ENCODE data around the gene MYH2.

Gene MYH2

GRCh38 chr17:10518271-10519037 lies 31.0 kb downstream of the MYH2 start, which contains the start of gene MYH1:
MYH1 (minus strand) TSS chr17:10518542; CDS start chr17:10516642, 1,900 bp downstream.
- no peak for DNase-seq (ENCODE audit: low read depth, low spot score)
- no peak within 1 kb of the TSS for H3K4me3 ChIP-seq (ENCODE audit: low read length)

DNA sequence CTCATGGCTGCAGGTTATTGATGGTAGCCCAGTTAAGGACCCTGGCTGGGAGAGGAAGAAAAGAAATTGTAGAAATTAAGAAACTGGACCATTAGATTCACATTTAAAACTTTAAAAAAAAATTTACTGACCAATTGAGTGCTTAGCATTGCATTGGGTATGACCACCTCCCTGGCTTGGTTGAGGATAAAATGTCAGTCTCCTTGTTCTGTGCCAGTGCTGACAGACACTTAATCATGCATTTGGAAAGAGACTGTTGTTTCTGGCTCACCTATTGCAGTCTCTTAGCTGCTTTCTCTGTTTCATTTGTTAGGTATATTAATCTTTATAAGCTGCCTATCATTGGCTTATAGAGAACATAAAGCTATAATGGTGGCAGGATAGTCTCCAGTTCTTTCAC lies 32.8 kb downstream of the MYH2 start:
- no peak for DNase-seq (ENCODE audit: low read depth, low spot score)
- H3K4me3 ChIP-seq (ENCODE audit: low read length): no peak overlapping the region

GRCh38 chr17:10516065-10516464 lies 33.4 kb downstream of the MYH2 start:
- no peak for DNase-seq (ENCODE audit: low read depth, low spot score)
- no peak overlapping the region for H3K4me3 ChIP-seq (ENCODE audit: low read length)

- no peak for DNase-seq (ENCODE audit: low read depth, low spot score)
- no peak overlapping the region for H3K4me3 ChIP-seq (ENCODE audit: low read length)
These were observed 36.0 kb downstream of the MYH2 start for GRCh38 chr17:10513299-10514067.

DNA sequence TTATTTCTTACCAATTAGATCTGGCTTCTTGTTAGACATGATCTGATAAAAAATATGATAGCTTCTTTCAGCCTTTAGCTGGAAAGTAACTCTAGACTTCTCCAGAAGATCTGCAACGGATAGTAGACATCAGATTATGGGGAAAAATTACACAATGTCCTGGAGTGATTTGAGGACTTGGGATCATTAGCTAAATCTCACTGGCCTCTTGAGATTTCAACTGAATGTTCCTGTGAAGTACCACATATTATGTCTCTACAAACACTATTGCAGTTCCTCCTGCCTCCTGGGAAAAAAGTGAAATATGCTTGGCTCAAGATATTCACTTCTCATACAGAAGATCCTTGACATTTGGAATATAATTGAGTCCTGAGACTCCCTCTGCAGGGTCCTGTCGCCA lies 36.6 kb downstream of the MYH2 start:
- no peak for DNase-seq (ENCODE audit: low read depth, low spot score)
- H3K4me3 ChIP-seq (ENCODE audit: low read length): no peak overlapping the region

GRCh38 chr17:10499950-10500349 lies 49.5 kb downstream of the MYH2 start:
- no peak overlapping the region for H3K4me3 ChIP-seq (ENCODE audit: low read length)
- DNase-seq (ENCODE audit: low read depth, low spot score): no peak

DNA sequence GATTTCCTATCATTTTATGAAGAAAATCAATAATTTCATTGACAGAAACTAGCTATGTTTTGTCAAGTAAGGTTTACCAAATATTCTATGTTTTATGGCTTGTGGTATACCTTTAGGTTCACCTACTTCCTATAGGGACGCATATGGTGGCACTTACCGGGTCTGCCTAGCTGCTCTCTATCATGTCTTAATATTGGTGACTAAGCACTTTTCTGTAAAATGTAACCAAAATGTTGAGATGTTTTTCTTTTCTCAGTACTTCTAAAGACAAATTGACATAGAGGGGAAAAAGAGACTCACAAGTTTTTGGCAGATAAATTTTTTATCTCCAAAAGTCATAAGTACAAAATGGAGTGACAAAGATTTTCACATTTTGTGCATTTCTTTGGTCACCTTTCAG lies 57.5 kb downstream of the MYH2 start:
- H3K4me3 ChIP-seq (ENCODE audit: low read length): no peak overlapping the region
- no peak for DNase-seq (ENCODE audit: low read depth, low spot score)

GRCh38 chr17:10482252-10482651 lies 67.2 kb downstream of the MYH2 start:
- no peak overlapping the region for H3K4me3 ChIP-seq (ENCODE audit: low read length)
- DNase-seq (ENCODE audit: low read depth, low spot score): no peak

DNA sequence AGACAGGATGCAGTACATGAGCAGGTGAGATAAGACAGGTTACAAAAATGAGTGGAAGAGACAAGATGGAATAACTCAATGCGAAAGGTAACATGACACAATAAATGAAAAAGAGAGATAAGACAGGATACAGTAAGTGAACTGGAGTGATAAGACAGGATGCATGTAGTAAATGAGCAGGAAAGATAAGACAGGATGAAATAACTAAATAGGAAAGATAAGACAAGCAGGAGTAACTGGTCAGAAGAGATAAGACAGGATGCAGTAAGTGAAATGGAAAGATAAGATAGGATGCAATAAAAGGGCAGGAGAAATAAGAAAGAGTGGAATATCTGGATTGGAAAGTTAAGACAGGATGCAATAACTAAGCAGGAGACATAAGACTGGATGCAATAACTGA lies 71.8 kb downstream of the MYH2 start:
- no peak for DNase-seq (ENCODE audit: low read depth, low spot score)
- H3K4me3 ChIP-seq (ENCODE audit: low read length): no peak overlapping the region

GRCh38 chr17:10474536-10474935 lies 74.9 kb downstream of the MYH2 start:
- no peak for DNase-seq (ENCODE audit: low read depth, low spot score)
- H3K4me3 ChIP-seq (ENCODE audit: low read length): no peak overlapping the region

- DNase-seq (ENCODE audit: low read depth, low spot score): no peak
These were observed 77.6 kb downstream of the MYH2 start for GRCh38 chr17:10471858-10472257.

More at GRCh38 chr17:10471858-10472257, 77.6 kb downstream of the MYH2 start:
- H3K4me3 ChIP-seq (ENCODE audit: low read length): no peak overlapping the region
